Trophoblast cell (in vitro differentiated cells and primary cell): Measurements from ENCODE around the gene ENSA.
"Not testable (repeated sequence)": the region's sequence is repeated elsewhere in the genome, so short reads cannot be mapped to it uniquely, and the experiment has no call there.

Experiments
- DNase-seq, 2 donors: peaks; one replicate each; pipeline ENCODE4 v3.0.0-alpha.2; 2016
- H2AFZ ChIP-seq: 2 replicates; pipeline ENCODE4 v1.6.1; 2013; ENCODE audit warnings: low read length, moderate library complexity, mild to moderate bottlenecking; ENCODE audit not compliant: insufficient read depth, poor library complexity
- H2AK5ac ChIP-seq: 2 replicates; pipeline ENCODE4 v1.6.1; 2013; ENCODE audit warnings: mild to moderate bottlenecking, low read length
- H2BK120ac ChIP-seq: 2 replicates; pipeline ENCODE4 v1.6.1; 2013; ENCODE audit warnings: low read length, mild to moderate bottlenecking, moderate library complexity; ENCODE audit not compliant: insufficient read depth, poor library complexity
- H2BK12ac ChIP-seq: 2 replicates; pipeline ENCODE4 v1.6.1; 2013; ENCODE audit warnings: mild to moderate bottlenecking, low read length, moderate library complexity
- H2BK5ac ChIP-seq: 2 replicates; pipeline ENCODE4 v1.6.1; 2013; ENCODE audit warnings: low read length, low read depth, moderate library complexity, mild to moderate bottlenecking; ENCODE audit not compliant: poor library complexity
- H3K14ac ChIP-seq: 2 replicates; pipeline ENCODE4 v1.6.1; 2013; ENCODE audit warnings: mild to moderate bottlenecking, low read length
- H3K18ac ChIP-seq: 2 replicates; pipeline ENCODE4 v1.6.1; 2013; ENCODE audit warnings: mild to moderate bottlenecking, low read length
- H3K23ac ChIP-seq: 2 replicates; pipeline ENCODE4 v1.6.1; 2013; ENCODE audit warnings: low read length
- H3K27ac ChIP-seq: 2 replicates; pipeline ENCODE4 v1.5.1; 2013; ENCODE audit warnings: low read depth, mild to moderate bottlenecking, inconsistent platforms, low read length, moderate library complexity
- H3K27me3 ChIP-seq: 2 replicates; pipeline ENCODE4 v1.6.1; 2013; ENCODE audit warnings: inconsistent platforms, mild to moderate bottlenecking, low read length, moderate library complexity; ENCODE audit not compliant: insufficient read depth
- H3K36me3 ChIP-seq, 2 experiments: 1 replicate in 1 of 2; 2 replicates in 1 of 2; pipeline ENCODE4 v1.6.1; 2013; ENCODE audit warnings: low read length in 2 of 2, mild to moderate bottlenecking in 2 of 2, moderate library complexity in 1 of 2; ENCODE audit not compliant: insufficient read depth in 2 of 2, control insufficient read depth in 1 of 2
- H3K4ac ChIP-seq: 2 replicates; pipeline ENCODE4 v1.6.1; 2013; ENCODE audit warnings: low read depth, mild to moderate bottlenecking, low read length, moderate library complexity
- H3K4me1 ChIP-seq, 2 experiments: 1 replicate in 1 of 2; 2 replicates in 1 of 2; pipeline ENCODE4 v1.6.1; 2013; ENCODE audit warnings: low read length in 2 of 2, mild to moderate bottlenecking in 2 of 2, moderate library complexity in 1 of 2; ENCODE audit not compliant: insufficient read depth in 2 of 2, control insufficient read depth in 1 of 2
- H3K4me2 ChIP-seq: 2 replicates; pipeline ENCODE4 v1.6.1; 2013; ENCODE audit warnings: inconsistent platforms, mild to moderate bottlenecking, low read length, moderate library complexity
- H3K4me3 ChIP-seq: 2 replicates; pipeline ENCODE4 v1.5.1; 2013; ENCODE audit warnings: mild to moderate bottlenecking, low read depth, low read length, inconsistent platforms
- H3K79me1 ChIP-seq: one replicate; pipeline ENCODE4 v1.6.1; 2013; ENCODE audit warnings: low read length
- H3K79me2 ChIP-seq: 2 replicates; pipeline ENCODE4 v1.6.1; 2013; ENCODE audit warnings: low read length, mild to moderate bottlenecking; ENCODE audit not compliant: control insufficient read depth, insufficient read depth, poor library complexity
- H3K9ac ChIP-seq: 2 replicates; pipeline ENCODE4 v1.6.1; 2013; ENCODE audit warnings: mild to moderate bottlenecking, low read length
- H3K9me3 ChIP-seq: 2 replicates; pipeline ENCODE4 v1.6.1; 2013; ENCODE audit warnings: low read depth, mild to moderate bottlenecking, control low read depth, inconsistent platforms, low read length; ENCODE audit not compliant: insufficient read depth
- H4K12ac ChIP-seq: 2 replicates; pipeline ENCODE4 v1.6.1; 2013; ENCODE audit warnings: low read depth, mild to moderate bottlenecking, low read length, moderate library complexity
- H4K8ac ChIP-seq: 2 replicates; pipeline ENCODE4 v1.6.1; 2013; ENCODE audit warnings: low read depth, mild to moderate bottlenecking, low read length, moderate library complexity
- H4K91ac ChIP-seq: one replicate; pipeline ENCODE4 v1.6.1; 2013; ENCODE audit warnings: low read depth, mild to moderate bottlenecking, low read length, moderate library complexity
- WGBS: extraction: QIAGEN DNeasy Blood & Tissue Kit; methylation state at CpG from one replicate; pipeline ENCODE4 v1.1.7; 2013; ENCODE audit warnings: missing lambda C conversion rate; ENCODE audit not compliant: insufficient read length, insufficient coverage; ENCODE audit errors: extremely low coverage; 5-methylcytosine and 5-hydroxymethylcytosine counted together

ENSA gene

GRCh38 chr1:150662811-150663210, 33.4 kb upstream of the ENSA start:
- no peak overlapping the region for H3K27ac ChIP-seq
- H4K8ac ChIP-seq = no peak overlapping the region
- H3K79me1 ChIP-seq = no peaks in the 10 kb centered on the region
- H3K9ac ChIP-seq = no peak overlapping the region
- H3K4ac ChIP-seq = no peak overlapping the region
- H2AFZ ChIP-seq = no peak overlapping the region
- no peak overlapping the region for H3K4me2 ChIP-seq
- DNase-seq = no peak
- H3K14ac ChIP-seq = no peak overlapping the region
- H3K36me3 ChIP-seq = peaks cover 9 to 12% of the 10 kb centered on the region in 2 experiments
- no peak overlapping the region for H4K12ac ChIP-seq
- no peaks in the 10 kb centered on the region for H3K4me1 ChIP-seq
- H4K91ac ChIP-seq = no peak overlapping the region
- no peak overlapping the region for H2AK5ac ChIP-seq
- no peaks in the 10 kb centered on the region for H3K27me3 ChIP-seq
- no peak overlapping the region for H2BK120ac ChIP-seq
- no CpG with 5 or more reads among the region's 9 CpGs for WGBS
- H2BK5ac ChIP-seq = no peak overlapping the region
- no peak overlapping the region for H2BK12ac ChIP-seq
- no peaks in the 10 kb centered on the region for H3K79me2 ChIP-seq
- H3K18ac ChIP-seq = no peak overlapping the region
- H3K9me3 ChIP-seq = no peaks in the 10 kb centered on the region
- H3K23ac ChIP-seq = no peak overlapping the region
- H3K4me3 ChIP-seq = no peak overlapping the region

- no peak overlapping the region for H3K4ac ChIP-seq
- no peak overlapping the region for H4K8ac ChIP-seq
- no peak overlapping the region for H4K12ac ChIP-seq
- no peak overlapping the region for H3K4me2 ChIP-seq
- no peaks in the 10 kb centered on the region for H3K79me1 ChIP-seq
- no peaks in the 10 kb centered on the region for H3K27me3 ChIP-seq
- H2BK12ac ChIP-seq = no peak overlapping the region
- no peaks in the 10 kb centered on the region for H3K4me1 ChIP-seq
- H3K4me3 ChIP-seq = no peak overlapping the region
- no peak overlapping the region for H4K91ac ChIP-seq
- H3K79me2 ChIP-seq = no peaks in the 10 kb centered on the region
- H3K14ac ChIP-seq = no peak overlapping the region
- H2AK5ac ChIP-seq = no peak overlapping the region
- H3K27ac ChIP-seq = no peak overlapping the region
- no CpG with 5 or more reads among the region's 5 CpGs for WGBS
- H2AFZ ChIP-seq = no peak overlapping the region
- no peak for DNase-seq
- H2BK5ac ChIP-seq = no peak overlapping the region
- H3K18ac ChIP-seq = no peak overlapping the region
- H2BK120ac ChIP-seq = no peak overlapping the region
- H3K23ac ChIP-seq = no peak overlapping the region
- H3K36me3 ChIP-seq = peaks cover 9% of the 10 kb centered on the region in 2 experiments
- no peak overlapping the region for H3K9ac ChIP-seq
- H3K9me3 ChIP-seq = no peaks in the 10 kb centered on the region
Observed at GRCh38 chr1:150661156-150661555, 31.7 kb upstream of the ENSA start.

- DNase-seq = no peak
- no peak overlapping the region for H2BK120ac ChIP-seq
- no peaks in the 10 kb centered on the region for H3K9me3 ChIP-seq
- H3K14ac ChIP-seq = no peak overlapping the region
- no CpG with 5 or more reads among the region's 4 CpGs for WGBS
- no peak overlapping the region for H4K91ac ChIP-seq
- no peaks in the 10 kb centered on the region for H3K27me3 ChIP-seq
- no peaks in the 10 kb centered on the region for H3K4me1 ChIP-seq
- no peak overlapping the region for H3K4me3 ChIP-seq
- H3K79me1 ChIP-seq = no peaks in the 10 kb centered on the region
- H2BK5ac ChIP-seq = no peak overlapping the region
- no peak overlapping the region for H4K12ac ChIP-seq
- no peak overlapping the region for H4K8ac ChIP-seq
- no peaks in the 10 kb centered on the region for H3K79me2 ChIP-seq
- H2AK5ac ChIP-seq = no peak overlapping the region
- H2BK12ac ChIP-seq = no peak overlapping the region
- no peak overlapping the region for H2AFZ ChIP-seq
- no peak overlapping the region for H3K4ac ChIP-seq
- H3K18ac ChIP-seq = no peak overlapping the region
- no peak overlapping the region for H3K4me2 ChIP-seq
- H3K23ac ChIP-seq = no peak overlapping the region
- no peak overlapping the region for H3K27ac ChIP-seq
- H3K9ac ChIP-seq = no peak overlapping the region
- H3K36me3 ChIP-seq = peaks cover 9% of the 10 kb centered on the region in 2 experiments
Observed at GRCh38 chr1:150660584-150660983, 31.2 kb upstream of the ENSA start.

GRCh38 chr1:150657064-150657463, 27.7 kb upstream of the ENSA start:
- H3K36me3 ChIP-seq = peaks cover 7 to 12% of the 10 kb centered on the region in 2 experiments
- not testable (repeated sequence) for H3K4me1 ChIP-seq, DNase-seq, H4K12ac ChIP-seq, H3K4me2 ChIP-seq, H2AFZ ChIP-seq, H3K4me3 ChIP-seq, H3K18ac ChIP-seq, H3K27me3 ChIP-seq, H2BK120ac ChIP-seq, H2AK5ac ChIP-seq, H3K9ac ChIP-seq, H3K27ac ChIP-seq, H3K4ac ChIP-seq, H3K79me1 ChIP-seq, H3K14ac ChIP-seq, H3K9me3 ChIP-seq, H2BK12ac ChIP-seq, H2BK5ac ChIP-seq, H4K8ac ChIP-seq, H3K79me2 ChIP-seq, H3K23ac ChIP-seq, H4K91ac ChIP-seq
- no CpG with 5 or more reads among the region's 4 CpGs for WGBS
